NOMO-1 treated with DMSO at 0.1 percent for 48 hours (cell line): ENCODE data around the gene NUMB.

Experiments
- DNase-seq: peaks from one replicate; lab custom pipeline; 2025; ENCODE audit not compliant: unreplicated experiment; lab: John Stamatoyannopoulos, UW

The NUMB gene

GRCh38 chr14:73248108-73248868 is 210.1 kb downstream of the NUMB start:
- DNase-seq, result no peak

GRCh38 chr14:73246387-73247150 is 211.8 kb downstream of the NUMB start:
- no peak for DNase-seq

GRCh38 chr14:73245480-73246325 is 212.6 kb downstream of the NUMB start:
- DNase-seq, result peak; percentile 66

- DNase-seq, result no peak
These were observed 213.6 kb downstream of the NUMB start for GRCh38 chr14:73244541-73245290.

GRCh38 chr14:73243748-73244147 is 214.6 kb downstream of the NUMB start:
- DNase-seq, result no peak

GRCh38 chr14:73243341-73243740 is 215.0 kb downstream of the NUMB start:
- DNase-seq, result no peak

GRCh38 chr14:73242357-73242901 is 215.9 kb downstream of the NUMB start:
- no peak for DNase-seq

- no peak for DNase-seq
These were observed 216.7 kb downstream of the NUMB start for GRCh38 chr14:73241481-73242165.

- peak; percentile 67 for DNase-seq
These were observed 217.4 kb downstream of the NUMB start for GRCh38 chr14:73240816-73241480.

- no peak for DNase-seq
These were observed 218.7 kb downstream of the NUMB start for GRCh38 chr14:73239393-73240241.

GRCh38 chr14:73238941-73239340 is 219.4 kb downstream of the NUMB start:
- DNase-seq, result no peak

- peak; percentile 56 for DNase-seq
These were observed 219.9 kb downstream of the NUMB start for GRCh38 chr14:73238424-73238852.

- DNase-seq, result no peak
These were observed 220.4 kb downstream of the NUMB start for GRCh38 chr14:73237786-73238423.

GRCh38 chr14:73237219-73237785 is 221.0 kb downstream of the NUMB start, which contains the start of gene PAPLN:
Gene PAPLN (plus strand): TSS chr14:73237506. CDS start chr14:73239779, 2,273 bp downstream.
- peak; percentile 38 for DNase-seq

- DNase-seq, result peak; percentile 5
These were observed 221.6 kb downstream of the NUMB start for GRCh38 chr14:73236752-73237218.

- no peak for DNase-seq
These were observed 222.2 kb downstream of the NUMB start for GRCh38 chr14:73236157-73236556.

- no peak for DNase-seq
These were observed 222.7 kb downstream of the NUMB start for GRCh38 chr14:73235531-73236155.
